Keratinocyte (primary cell): ENCODE measurements around the gene ECI1. TPM values are rescaled to one million over a fixed set of nuclear protein-coding genes. Genes with fewer than 3 reads are reported as not detected.
A peak's percentile ranks its signal among the peaks of the same experiment; 100 is the strongest.

Experiments used
- DNase-seq: peaks from one replicate; pipeline ENCODE4 v3.0.0-alpha.2; 2011; ENCODE audit warnings: low read depth, missing footprints, low spot score
- FAIRE-seq: peaks from 2 replicates; lab custom pipeline; 2011; peaks lifted over from hg19 to GRCh38; lab: Jason Lieb, UNC
- H2AFZ ChIP-seq: 2 replicates; pipeline ENCODE4 v1.6.0; 2012; ENCODE audit warnings: low read length, control low read depth, inconsistent platforms; ENCODE audit not compliant: control insufficient read depth
- H3K27ac ChIP-seq: 2 replicates; pipeline ENCODE4 v1.5.1; 2011; ENCODE audit warnings: low read length; ENCODE audit not compliant: control insufficient read depth, insufficient read depth
- H3K27me3 ChIP-seq: 3 replicates; pipeline ENCODE4 v1.6.0; 2011; ENCODE audit warnings: low read length; ENCODE audit not compliant: control insufficient read depth, insufficient read depth; ENCODE audit errors: extremely low read depth
- H3K36me3 ChIP-seq, 2 experiments: 2 replicates in 1 of 2; 3 replicates in 1 of 2; pipeline ENCODE4 v1.5.1; 2011; ENCODE audit warnings: low read length in 2 of 2, mild to moderate bottlenecking in 1 of 2; ENCODE audit not compliant: control insufficient read depth in 2 of 2, insufficient read depth in 2 of 2; ENCODE audit errors: extremely low read depth in 1 of 2
- H3K4me1 ChIP-seq: 3 replicates; pipeline ENCODE4 v1.5.1; 2011; ENCODE audit warnings: low read length; ENCODE audit not compliant: control insufficient read depth, insufficient read depth; ENCODE audit errors: extremely low read depth
- H3K4me2 ChIP-seq: 3 replicates; pipeline ENCODE4 v1.6.0; 2011; ENCODE audit warnings: low read depth, low read length; ENCODE audit not compliant: control insufficient read depth, insufficient read depth; ENCODE audit errors: extremely low read depth
- H3K4me3 ChIP-seq, 3 experiments: fragments of 200-600 bp in 1 of 3; sonication (generic) in 1 of 3; 2 replicates in 2 of 3; 3 replicates in 1 of 3; pipeline ENCODE4 v1.5.1; 2011 to 2016; ENCODE audit warnings: low read length in 3 of 3, mild to moderate bottlenecking in 3 of 3, control low read depth in 2 of 3, inconsistent platforms in 1 of 3, low read depth in 1 of 3, mixed read lengths in 1 of 3, mixed run types in 1 of 3, moderate library complexity in 1 of 3; ENCODE audit not compliant: control insufficient read depth in 2 of 3, insufficient read depth in 2 of 3; ENCODE audit errors: extremely low read depth in 1 of 3
- H3K79me2 ChIP-seq: 2 replicates; pipeline ENCODE4 v1.6.0; 2012; ENCODE audit warnings: low read length; ENCODE audit not compliant: control insufficient read depth, insufficient read depth
- H3K9ac ChIP-seq: 3 replicates; pipeline ENCODE4 v1.6.0; 2011; ENCODE audit warnings: low read length; ENCODE audit not compliant: control insufficient read depth, insufficient read depth; ENCODE audit errors: extremely low read depth
- H3K9me1 ChIP-seq: 3 replicates; pipeline ENCODE4 v1.6.0; 2011; ENCODE audit warnings: low read length; ENCODE audit not compliant: control insufficient read depth, insufficient read depth; ENCODE audit errors: extremely low read depth
- H3K9me3 ChIP-seq: 2 replicates; pipeline ENCODE4 v1.5.1; 2012; ENCODE audit warnings: low read depth, low read length; ENCODE audit not compliant: control insufficient read depth
- H4K20me1 ChIP-seq: 3 replicates; pipeline ENCODE4 v1.6.0; 2011; ENCODE audit warnings: low read length; ENCODE audit not compliant: control insufficient read depth, insufficient read depth; ENCODE audit errors: extremely low read depth
- EZH2 ChIP-seq: IDR thresholded peaks from one replicate; pipeline ENCODE4 v1.6.1; 2012; ENCODE audit warnings: inconsistent platforms, mild to moderate bottlenecking, low read length, moderate library complexity
- dilution Hi-C: fragments of 300-500 bp; cut with MboI; formaldehyde crosslinking; loops from one replicate; pipeline ENCODE4 v1.7.0; 2020; ENCODE audit warnings: low sequenced_read_pairs; ENCODE audit not compliant: extremely low pct_ligation_motif_present
- polyA plus RNA-seq, 5 experiments: library from polyadenylated mRNA; depleted of rRNA in 3 of 5; stranded (reverse) in 3 of 5; stranded (forward) in 1 of 5; unstranded in 1 of 5; fragments of >200 nt; gene quantifications; 1 replicate in 1 of 5; 2 replicates in 3 of 5; 3 replicates in 1 of 5; pipeline versions ENCODE4 v1.2.1 to v1.2.3, GENCODE V29; 2011 to 2012; ENCODE audit warnings: missing spikeins in 2 of 5, low read depth in 1 of 5, low replicate concordance in 1 of 5
- TF ChIP-seq, protein P1 (sequence below), 3 experiments: IDR thresholded peaks in 1 of 3; conservative IDR thresholded peaks in 1 of 3; optimal IDR thresholded peaks in 1 of 3; 2 replicates in 2 of 3; 3 replicates in 1 of 3; pipeline versions ENCODE3 to v1.5.1; 2011; ENCODE audit warnings: low read length in 3 of 3, mild to moderate bottlenecking in 3 of 3, moderate library complexity in 2 of 3, control low read depth in 1 of 3, inconsistent platforms in 1 of 3; ENCODE audit not compliant: insufficient read depth in 2 of 3; ENCODE audit errors: extremely low read depth in 1 of 3

ECI1 gene
- polyA plus RNA-seq, 1 donor (not counting 4 experiments of a cell fraction or from before 2014, with no cell fraction given), result 19.7 TPM

GRCh38 chr16:2213817-2214718, 37.3 kb downstream of the ECI1 start:
- TF ChIP-seq, protein P1, sequence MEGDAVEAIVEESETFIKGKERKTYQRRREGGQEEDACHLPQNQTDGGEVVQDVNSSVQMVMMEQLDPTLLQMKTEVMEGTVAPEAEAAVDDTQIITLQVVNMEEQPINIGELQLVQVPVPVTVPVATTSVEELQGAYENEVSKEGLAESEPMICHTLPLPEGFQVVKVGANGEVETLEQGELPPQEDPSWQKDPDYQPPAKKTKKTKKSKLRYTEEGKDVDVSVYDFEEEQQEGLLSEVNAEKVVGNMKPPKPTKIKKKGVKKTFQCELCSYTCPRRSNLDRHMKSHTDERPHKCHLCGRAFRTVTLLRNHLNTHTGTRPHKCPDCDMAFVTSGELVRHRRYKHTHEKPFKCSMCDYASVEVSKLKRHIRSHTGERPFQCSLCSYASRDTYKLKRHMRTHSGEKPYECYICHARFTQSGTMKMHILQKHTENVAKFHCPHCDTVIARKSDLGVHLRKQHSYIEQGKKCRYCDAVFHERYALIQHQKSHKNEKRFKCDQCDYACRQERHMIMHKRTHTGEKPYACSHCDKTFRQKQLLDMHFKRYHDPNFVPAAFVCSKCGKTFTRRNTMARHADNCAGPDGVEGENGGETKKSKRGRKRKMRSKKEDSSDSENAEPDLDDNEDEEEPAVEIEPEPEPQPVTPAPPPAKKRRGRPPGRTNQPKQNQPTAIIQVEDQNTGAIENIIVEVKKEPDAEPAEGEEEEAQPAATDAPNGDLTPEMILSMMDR (optimal IDR thresholded peaks at IDR 0.05 in 1 of 3, IDR thresholded peaks at IDR 0.05 in 1 of 3, conservative IDR thresholded peaks at IDR 0.05 in 1 of 3; ENCODE audit: extremely low read depth in 1 of 3, insufficient read depth in 2 of 3, low read length in 3 of 3), result no peak
- TF ChIP-seq EZH2, result no peak
- H3K9me3 ChIP-seq, result no peaks in the 10 kb centered on the region
- H3K27ac ChIP-seq, result peak overlapping the region; percentile 31
- H3K9ac ChIP-seq, result peak overlapping the region; percentile 78
- peaks cover 20% of the 10 kb centered on the region for H3K79me2 ChIP-seq
- H3K36me3 ChIP-seq, result peaks cover 3 to 15% of the 10 kb centered on the region in 2 experiments
- H3K4me2 ChIP-seq, result peak overlapping the region; percentile 79
- no peaks in the 10 kb centered on the region for H4K20me1 ChIP-seq
- peak overlapping the region; percentile 51 for H2AFZ ChIP-seq
- H3K4me1 ChIP-seq, result peaks cover 13% of the 10 kb centered on the region
- H3K27me3 ChIP-seq, result no peaks in the 10 kb centered on the region
- H3K4me3 ChIP-seq, result peak overlapping the region; percentile 61 to 80 (median 75)
- no peak for DNase-seq
- FAIRE-seq, result no peak
- dilution Hi-C loops, result no loop called here
- no peaks in the 10 kb centered on the region for H3K9me1 ChIP-seq

DNA sequence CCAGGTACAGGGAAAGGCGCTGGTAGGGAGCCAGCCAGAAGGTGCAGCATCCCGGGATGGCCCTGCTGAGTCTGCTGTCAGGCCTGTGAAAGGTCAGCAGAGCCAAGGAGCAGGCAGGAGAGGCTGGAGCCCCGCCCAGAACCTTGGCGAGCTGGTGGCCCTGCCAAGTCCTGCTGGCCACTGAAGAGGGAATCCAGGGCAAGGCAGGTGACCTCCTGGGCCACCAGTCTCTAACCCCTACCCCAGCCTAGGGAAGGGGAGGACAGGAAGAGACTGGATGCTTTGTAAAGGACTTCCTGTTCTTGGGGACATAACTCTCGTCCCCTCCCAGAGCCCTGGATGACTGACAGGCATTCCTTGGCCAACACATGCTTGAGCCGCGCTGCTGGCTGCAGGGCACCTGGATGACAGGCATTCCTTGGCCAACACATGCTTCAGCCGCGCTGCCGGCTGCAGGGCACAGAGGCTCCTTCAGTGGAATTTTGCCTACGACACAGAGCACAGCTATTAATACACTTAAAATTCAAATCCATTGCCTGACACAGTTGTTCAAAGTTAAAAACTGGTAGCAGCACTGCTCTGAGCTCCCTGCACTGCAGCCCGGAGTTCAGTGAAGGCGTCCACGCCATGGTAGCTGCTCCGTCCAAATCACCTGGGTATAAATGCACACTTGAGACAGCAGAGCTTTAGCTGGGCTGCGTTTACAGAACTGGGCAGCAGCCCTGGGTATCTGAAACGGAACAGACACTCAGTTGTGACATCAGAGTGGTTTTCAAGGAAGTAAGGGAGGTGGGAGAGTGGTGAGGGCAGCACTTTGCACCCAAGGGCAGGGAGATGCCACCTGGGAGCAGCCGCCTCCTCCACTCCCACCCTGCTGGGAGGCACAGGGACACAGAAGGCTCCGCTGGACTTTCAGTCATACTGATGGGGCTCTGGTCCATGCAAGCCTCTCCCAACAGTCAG, 38.7 kb downstream of the ECI1 start:
- Histone ChIP-seq H2AFZ (no peak overlapping the region), H3K4me2 (peak overlapping the region; percentile 79), H3K4me3 (peak overlapping the region; percentile 55 to 75 (median 61)), H3K27ac (no peak overlapping the region), H3K27me3 (no peaks in the 10 kb centered on the region), H3K79me2 (peaks cover 20% of the 10 kb centered on the region), H3K36me3 (peaks cover 8 to 19% of the 10 kb centered on the region in 2 experiments), H3K4me1 (peaks cover 13% of the 10 kb centered on the region), H4K20me1 (no peaks in the 10 kb centered on the region), H3K9me1 (no peaks in the 10 kb centered on the region), H3K9me3 (no peaks in the 10 kb centered on the region), H3K9ac (peak overlapping the region; percentile 78)
- dilution Hi-C loops, result no loop called here
- FAIRE-seq, result no peak
- TF ChIP-seq EZH2, result no peak
- TF ChIP-seq, protein P1 (optimal IDR thresholded peaks at IDR 0.05 in 1 of 3, IDR thresholded peaks at IDR 0.05 in 1 of 3, conservative IDR thresholded peaks at IDR 0.05 in 1 of 3; ENCODE audit: extremely low read depth in 1 of 3, insufficient read depth in 2 of 3, low read length in 3 of 3), result no peak
- DNase-seq, result no peak
